Retinal pigment epithelial cell (primary cell): ENCODE results near the gene TMEM150C.
A peak's percentile ranks its signal among the peaks of the same experiment; 100 is the strongest.
"Not testable (repeated sequence)": the region's sequence is repeated elsewhere in the genome, so short reads cannot be mapped to it uniquely, and the experiment has no call there.

ENCODE experiments used
- DNase-seq: peaks from one replicate; pipeline ENCODE4 v3.0.0-alpha.2; 2010; ENCODE audit warnings: low read depth
- H3K4me3 ChIP-seq: 2 replicates; pipeline ENCODE4 v1.5.1; 2011; ENCODE audit warnings: mild to moderate bottlenecking, low read length, control low read depth, moderate library complexity
- CTCF ChIP-seq: conservative IDR thresholded peaks from 2 replicates; pipeline ENCODE4 v1.5.1; 2011; ENCODE audit warnings: low read depth, low read length, control low read depth, inconsistent platforms

Gene TMEM150C

GRCh38 chr4:82480771-82481505 lies 80.8 kb downstream of the TMEM150C start:
- no peak for TF ChIP-seq CTCF
- no peak overlapping the region for H3K4me3 ChIP-seq
- DNase-seq, result no peak

GRCh38 chr4:82479562-82479961 lies 82.2 kb downstream of the TMEM150C start:
- DNase-seq, result no peak
- TF ChIP-seq CTCF, result no peak
- no peak overlapping the region for H3K4me3 ChIP-seq

DNA sequence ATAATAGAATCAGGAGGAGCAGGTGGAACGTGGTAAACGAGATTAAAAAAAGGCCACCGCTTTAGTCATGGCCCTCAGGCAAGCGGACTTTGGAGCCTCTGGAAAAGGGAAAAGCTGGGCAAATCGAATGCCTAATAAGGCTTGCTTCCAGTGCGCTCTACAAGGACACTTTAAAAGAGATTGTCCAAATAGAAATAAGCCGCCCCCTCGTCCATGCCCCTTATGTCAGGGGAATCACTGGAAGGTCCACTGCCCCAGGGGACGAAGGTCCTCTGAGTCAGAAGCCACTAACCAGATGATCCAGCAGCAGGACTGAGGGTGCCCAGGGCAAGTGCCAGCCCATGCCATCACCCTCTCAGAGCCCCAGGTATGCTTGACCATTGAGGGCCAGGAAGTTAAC lies 84.3 kb downstream of the TMEM150C start:
- not testable (repeated sequence) for DNase-seq, H3K4me3 ChIP-seq

- DNase-seq, result not testable (repeated sequence)
Measured at GRCh38 chr4:82475931-82476330, 85.9 kb downstream of the TMEM150C start.

GRCh38 chr4:82473621-82474164 lies 88.1 kb downstream of the TMEM150C start:
- H3K4me3 ChIP-seq, result no peak overlapping the region
- no peak for DNase-seq
- TF ChIP-seq CTCF, result no peak

More at GRCh38 chr4:82475931-82476330, 85.9 kb downstream of the TMEM150C start:
- H3K4me3 ChIP-seq, result not testable (repeated sequence)

DNA sequence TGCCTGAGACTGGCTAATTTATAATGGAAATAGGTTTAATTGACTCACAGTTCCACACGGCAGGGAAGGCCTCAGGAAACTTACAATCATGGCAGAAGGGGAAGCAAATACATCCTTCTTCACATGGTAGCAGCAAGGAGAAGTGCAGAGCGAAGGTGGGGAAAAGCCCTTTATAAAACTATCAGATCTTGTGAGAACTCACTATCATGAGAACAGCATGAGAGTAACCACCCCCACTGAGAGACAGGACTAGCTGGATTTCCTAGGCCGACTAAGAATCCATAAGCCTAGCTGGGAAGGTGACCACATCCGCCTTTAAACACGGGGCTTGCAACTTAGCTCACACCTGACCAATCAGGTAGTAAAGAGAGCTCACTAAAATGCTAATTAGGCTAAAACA lies 88.7 kb downstream of the TMEM150C start:
- DNase-seq, result not testable (repeated sequence)

GRCh38 chr4:82469791-82470345 lies 91.9 kb downstream of the TMEM150C start:
- no peak overlapping the region for H3K4me3 ChIP-seq
- DNase-seq, result peak; percentile 10
- TF ChIP-seq CTCF, result peak; percentile 3

More for the DNA sequence above, 88.7 kb downstream of the TMEM150C start:
- H3K4me3 ChIP-seq, result not testable (repeated sequence)

DNA sequence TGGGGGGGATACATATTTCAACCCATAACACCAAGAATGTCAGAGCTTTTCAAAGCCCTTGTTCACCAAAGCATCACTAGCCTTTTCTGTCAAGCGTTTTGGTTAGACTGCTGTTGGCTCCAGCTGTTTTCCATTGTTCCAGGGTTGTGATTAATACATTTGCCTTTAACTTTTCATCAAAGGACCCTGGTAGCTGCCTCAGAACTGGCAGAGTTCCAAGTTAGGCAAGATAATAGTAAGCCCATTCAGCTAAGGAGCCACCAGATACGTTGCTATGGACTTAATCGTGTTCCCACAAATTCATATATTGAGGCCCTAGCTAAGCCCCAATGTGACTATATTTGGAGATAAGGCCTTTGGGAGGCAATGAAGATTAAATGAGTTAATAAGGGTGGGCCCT lies 94.3 kb downstream of the TMEM150C start:
- DNase-seq, result no peak
- no peak for TF ChIP-seq CTCF
- no peak overlapping the region for H3K4me3 ChIP-seq
